ENCODE data around the gene SLC22A4.
A peak's percentile ranks its signal among the peaks of the same experiment; 100 is the strongest.

Gene SLC22A4

DNA sequence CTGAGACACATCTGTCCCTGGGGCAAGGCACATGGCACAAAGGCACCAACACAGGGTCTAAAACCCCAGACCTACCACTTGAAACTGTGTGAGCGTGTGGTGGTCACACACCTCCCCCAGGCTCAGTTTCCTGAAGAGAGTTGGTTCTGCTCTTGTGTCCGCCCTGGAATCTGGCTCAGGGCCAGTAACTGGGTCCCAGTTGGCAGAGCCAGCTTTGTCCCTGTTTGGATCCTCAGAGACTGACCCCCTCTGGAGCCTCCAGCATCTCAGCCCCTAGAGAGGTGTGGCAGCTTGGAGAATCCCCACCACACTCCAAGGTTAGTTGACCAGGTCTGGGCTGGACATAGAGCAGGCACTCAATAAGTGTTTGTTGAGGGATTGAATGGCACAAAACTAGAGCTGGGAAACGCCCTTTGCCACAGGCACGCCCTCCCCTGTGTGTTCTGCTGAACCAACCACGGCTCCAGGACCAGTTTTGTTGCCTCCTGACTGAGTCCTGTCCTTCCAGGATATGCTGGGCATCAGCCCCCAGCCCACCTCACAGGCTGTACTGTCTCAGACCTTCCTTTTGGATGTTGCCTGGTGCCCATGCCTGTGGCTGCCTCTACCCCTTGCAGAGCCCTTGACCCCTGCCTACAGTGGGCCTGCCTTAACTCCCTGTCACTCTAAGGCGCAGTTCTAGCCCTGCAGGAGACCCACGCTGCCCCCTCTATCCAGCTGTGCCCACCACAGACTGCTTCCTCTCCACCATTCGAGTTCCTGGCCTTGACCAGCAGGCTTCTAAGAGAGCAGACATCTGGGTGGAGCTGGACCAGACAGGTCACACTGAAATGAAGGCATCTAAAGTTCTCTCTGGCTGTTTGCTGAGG lies 40.5 kb upstream of the SLC22A4 start:
- DNase-seq = no peak
- H3K4me3 ChIP-seq (ENCODE audit: control insufficient read depth in 1 of 7, extremely low read depth in 1 of 7, insufficient read depth in 4 of 7, low read depth in 2 of 7, low read length in 6 of 7) = no peak overlapping the region
- peaks cover 0 to 20% (median 16%) of the 10 kb centered on the region in 5 experiments for H3K27me3 ChIP-seq (replicated peaks in 2 of 5; ENCODE audit: control insufficient read depth in 4 of 5, insufficient read depth in 5 of 5, low read length in 4 of 5)
- peaks cover 0 to 12% (median 10%) of the 10 kb centered on the region in 4 experiments for H3K4me1 ChIP-seq (ENCODE audit: control extremely low read depth in 1 of 4, control insufficient read depth in 4 of 4, insufficient read depth in 4 of 4, low read length in 3 of 4)
- 93% methylated on average over 8 of the region's 8 CpGs for WGBS (ENCODE audit: insufficient coverage)
- ChIA-PET CTCF (interaction anchor here (1.2 to 7.6 kb wide), 3 partner anchors 9 to 15 kb away, joined by 3 to 56 read pairs (median 4); no protein-coding TSS in a partner anchor), POLR2A (no interaction called here)
- no peaks in the 10 kb centered on the region for H3K36me3 ChIP-seq (ENCODE audit: control insufficient read depth in 4 of 4, insufficient read depth in 4 of 4, low read length in 3 of 4)
- H3K9me3 ChIP-seq (ENCODE audit: control extremely low read depth in 1 of 5, control insufficient read depth in 4 of 5, insufficient read depth in 2 of 5, low read depth in 1 of 5, low read length in 4 of 5) = no peaks in the 10 kb centered on the region
- H3K27ac ChIP-seq (ENCODE audit: insufficient read depth in 1 of 2, low read depth in 1 of 2, low read length in 2 of 2, poor library complexity in 1 of 2, severe bottlenecking in 2 of 2) = no peak overlapping the region

DNA sequence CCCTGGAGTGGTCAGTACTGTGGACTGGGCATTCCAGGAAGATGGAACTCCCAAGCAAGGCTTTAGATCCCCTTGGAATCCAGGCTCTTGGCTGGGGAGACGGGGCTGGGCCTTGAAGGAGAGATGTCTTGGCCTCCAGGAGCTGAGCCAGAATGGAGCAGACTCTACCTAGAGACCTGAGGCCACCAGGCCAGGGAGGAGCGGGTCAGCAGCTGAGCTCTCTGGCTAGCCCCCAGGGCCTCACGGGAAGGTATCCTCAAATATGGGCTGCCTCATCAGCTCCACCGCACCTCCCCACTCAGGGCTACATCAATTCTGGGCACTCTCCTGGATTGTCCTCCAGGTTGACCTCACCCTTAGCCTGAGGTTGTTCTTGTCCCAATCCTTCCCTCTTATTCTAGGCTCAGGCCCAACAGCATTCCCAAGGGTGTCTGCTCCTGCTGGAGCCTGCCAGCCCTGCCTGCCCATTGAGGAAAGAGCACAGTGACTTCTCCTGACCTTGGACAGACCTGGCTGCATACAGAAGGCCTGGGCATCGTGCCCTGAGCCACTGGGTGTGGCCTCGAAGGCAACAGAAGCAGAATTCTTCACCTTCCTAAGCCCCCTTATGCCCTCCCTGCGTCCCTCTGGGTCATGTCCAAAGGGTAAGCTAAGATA lies 39.7 kb upstream of the SLC22A4 start:
- H3K4me1 ChIP-seq (ENCODE audit: control extremely low read depth in 1 of 4, control insufficient read depth in 4 of 4, insufficient read depth in 4 of 4, low read length in 3 of 4) = peaks cover 0 to 12% (median 10%) of the 10 kb centered on the region in 4 experiments
- no peaks in the 10 kb centered on the region for H3K9me3 ChIP-seq (ENCODE audit: control extremely low read depth in 1 of 5, control insufficient read depth in 4 of 5, insufficient read depth in 2 of 5, low read depth in 1 of 5, low read length in 4 of 5)
- POLR2A ChIA-PET = no interaction called here
- CTCF ChIA-PET = interaction anchor here (1.6 to 7.6 kb wide), 3 partner anchors 9 to 16 kb away, joined by 4 to 56 read pairs (median 6); no protein-coding TSS in a partner anchor
- H3K27ac ChIP-seq (ENCODE audit: insufficient read depth in 1 of 2, low read depth in 1 of 2, low read length in 2 of 2, poor library complexity in 1 of 2, severe bottlenecking in 2 of 2) = no peak overlapping the region
- no peaks in the 10 kb centered on the region for H3K36me3 ChIP-seq (ENCODE audit: control insufficient read depth in 4 of 4, insufficient read depth in 4 of 4, low read length in 3 of 4)
- 73% methylated on average over 1 of the region's 7 CpGs for WGBS (ENCODE audit: insufficient coverage)
- no peak overlapping the region for H3K4me3 ChIP-seq (ENCODE audit: control insufficient read depth in 1 of 7, extremely low read depth in 1 of 7, insufficient read depth in 4 of 7, low read depth in 2 of 7, low read length in 6 of 7)
- H3K27me3 ChIP-seq (replicated peaks in 2 of 5; ENCODE audit: control insufficient read depth in 4 of 5, insufficient read depth in 5 of 5, low read length in 4 of 5) = peaks cover 0 to 20% (median 16%) of the 10 kb centered on the region in 5 experiments
- DNase-seq = no peak

GRCh38 chr5:132256086-132256782 lies 38.0 kb upstream of the SLC22A4 start:
- Histone ChIP-seq H3K27ac (ENCODE audit: insufficient read depth in 1 of 2, low read depth in 1 of 2, low read length in 2 of 2, poor library complexity in 1 of 2, severe bottlenecking in 2 of 2) (no peak overlapping the region), H3K4me3 (ENCODE audit: control insufficient read depth in 1 of 7, extremely low read depth in 1 of 7, insufficient read depth in 4 of 7, low read depth in 2 of 7, low read length in 6 of 7) (no peak overlapping the region), H3K9me3 (ENCODE audit: control extremely low read depth in 1 of 5, control insufficient read depth in 4 of 5, insufficient read depth in 2 of 5, low read depth in 1 of 5, low read length in 4 of 5) (no peaks in the 10 kb centered on the region), H3K27me3 (replicated peaks in 2 of 5; ENCODE audit: control insufficient read depth in 4 of 5, insufficient read depth in 5 of 5, low read length in 4 of 5) (peaks cover 0 to 20% (median 16%) of the 10 kb centered on the region in 5 experiments), H3K4me1 (ENCODE audit: control extremely low read depth in 1 of 4, control insufficient read depth in 4 of 4, insufficient read depth in 4 of 4, low read length in 3 of 4) (peaks cover 2 to 29% (median 27%) of the 10 kb centered on the region in 4 experiments), H3K36me3 (ENCODE audit: control insufficient read depth in 4 of 4, insufficient read depth in 4 of 4, low read length in 3 of 4) (no peaks in the 10 kb centered on the region)
- ChIA-PET POLR2A (no interaction called here), CTCF (interaction anchor here (1.0 to 1.6 kb wide), 3 partner anchors 16 to 18 kb away, joined by 3 to 4 read pairs (median 3); no protein-coding TSS in a partner anchor)
- DNase-seq = no peak
- WGBS (ENCODE audit: insufficient coverage) = 100% methylated on average over 2 of the region's 4 CpGs

- peaks cover 2 to 33% (median 28%) of the 10 kb centered on the region in 4 experiments for H3K4me1 ChIP-seq (ENCODE audit: control extremely low read depth in 1 of 4, control insufficient read depth in 4 of 4, insufficient read depth in 4 of 4, low read length in 3 of 4)
- H3K4me3 ChIP-seq (ENCODE audit: control insufficient read depth in 1 of 7, extremely low read depth in 1 of 7, insufficient read depth in 4 of 7, low read depth in 2 of 7, low read length in 6 of 7) = no peak overlapping the region
- ChIA-PET CTCF (interaction anchor here (1.6 kb wide), 1 partner anchor 19 kb away, joined by 3 read pairs; no protein-coding TSS in a partner anchor), POLR2A (no interaction called here)
- DNase-seq = no peak
- no peaks in the 10 kb centered on the region for H3K36me3 ChIP-seq (ENCODE audit: control insufficient read depth in 4 of 4, insufficient read depth in 4 of 4, low read length in 3 of 4)
- no peaks in the 10 kb centered on the region for H3K9me3 ChIP-seq (ENCODE audit: control extremely low read depth in 1 of 5, control insufficient read depth in 4 of 5, insufficient read depth in 2 of 5, low read depth in 1 of 5, low read length in 4 of 5)
- H3K27me3 ChIP-seq (replicated peaks in 2 of 5; ENCODE audit: control insufficient read depth in 4 of 5, insufficient read depth in 5 of 5, low read length in 4 of 5) = peaks cover 0 to 20% (median 16%) of the 10 kb centered on the region in 5 experiments
- no peak overlapping the region for H3K27ac ChIP-seq (ENCODE audit: insufficient read depth in 1 of 2, low read depth in 1 of 2, low read length in 2 of 2, poor library complexity in 1 of 2, severe bottlenecking in 2 of 2)
- WGBS (ENCODE audit: insufficient coverage) = 94% methylated on average over 4 of the region's 6 CpGs
These were observed 37.4 kb upstream of the SLC22A4 start for GRCh38 chr5:132256783-132257130.

GRCh38 chr5:132257131-132258101 lies 36.8 kb upstream of the SLC22A4 start, which contains the start of gene PDLIM4:
PDLIM4 (plus strand) TSS chr5:132257696; CDS start chr5:132257735, 39 bp downstream.
- ChIA-PET POLR2A (no interaction called here), CTCF (interaction anchor here (1.6 kb wide), 1 partner anchor 19 kb away, joined by 3 read pairs; no protein-coding TSS in a partner anchor)
- peak in 2 of 3 donors; percentile 20 to 30 for DNase-seq
- Histone ChIP-seq H3K4me1 (ENCODE audit: control extremely low read depth in 1 of 4, control insufficient read depth in 4 of 4, insufficient read depth in 4 of 4, low read length in 3 of 4) (peaks cover 2 to 33% (median 28%) of the 10 kb centered on the region in 4 experiments), H3K4me3 (ENCODE audit: control insufficient read depth in 1 of 7, extremely low read depth in 1 of 7, insufficient read depth in 4 of 7, low read depth in 2 of 7, low read length in 6 of 7) (peak within 1 kb of the TSS in 5 of 7 experiments; percentile 16 to 61 (median 41)), H3K27me3 (replicated peaks in 2 of 5; ENCODE audit: control insufficient read depth in 4 of 5, insufficient read depth in 5 of 5, low read length in 4 of 5) (peaks cover 0 to 20% (median 16%) of the 10 kb centered on the region in 5 experiments), H3K27ac (ENCODE audit: insufficient read depth in 1 of 2, low read depth in 1 of 2, low read length in 2 of 2, poor library complexity in 1 of 2, severe bottlenecking in 2 of 2) (peak within 1 kb of the TSS in 1 of 2 experiments; percentile 20), H3K9me3 (ENCODE audit: control extremely low read depth in 1 of 5, control insufficient read depth in 4 of 5, insufficient read depth in 2 of 5, low read depth in 1 of 5, low read length in 4 of 5) (no peaks in the 10 kb centered on the region), H3K36me3 (ENCODE audit: control insufficient read depth in 4 of 4, insufficient read depth in 4 of 4, low read length in 3 of 4) (no peaks in the 10 kb centered on the region)
- 31% methylated on average over 52 of the region's 88 CpGs for WGBS (ENCODE audit: insufficient coverage)

Measured in common myeloid progenitor, CD34-positive (primary cell).